ENCODE data around the gene BRCA1.
"Not testable (repeated sequence)": the region's sequence is repeated elsewhere in the genome, so short reads cannot be mapped to it uniquely, and the experiment has no call there.

The BRCA1 gene

GRCh38 chr17:43155666-43156065 is 30.5 kb upstream of the BRCA1 start:
- DNase-seq (ENCODE audit: low read depth) = no peak
- H3K4me3 ChIP-seq (ENCODE audit: control insufficient read depth, low read depth, low read length) = no peak overlapping the region
- TF ChIP-seq CTCF (IDR thresholded peaks at IDR 0.05; ENCODE audit: control insufficient read depth, insufficient read depth, low read depth, low read length, missing control alignments) = no peak

- DNase-seq (ENCODE audit: low read depth); H3K4me3 ChIP-seq (ENCODE audit: control insufficient read depth, low read depth, low read length): not testable (repeated sequence)
These were observed 28.2 kb upstream of the BRCA1 start for GRCh38 chr17:43153197-43153835.

GRCh38 chr17:43151880-43152456 is 26.8 kb upstream of the BRCA1 start:
- TF ChIP-seq CTCF (IDR thresholded peaks at IDR 0.05; ENCODE audit: control insufficient read depth, insufficient read depth, low read depth, low read length, missing control alignments) = no peak
- no peak overlapping the region for H3K4me3 ChIP-seq (ENCODE audit: control insufficient read depth, low read depth, low read length)
- DNase-seq (ENCODE audit: low read depth) = no peak

- H3K4me3 ChIP-seq (ENCODE audit: control insufficient read depth, low read depth, low read length) = no peak overlapping the region
- DNase-seq (ENCODE audit: low read depth) = no peak
- TF ChIP-seq CTCF (IDR thresholded peaks at IDR 0.05; ENCODE audit: control insufficient read depth, insufficient read depth, low read depth, low read length, missing control alignments) = no peak
These were observed 21.5 kb upstream of the BRCA1 start for GRCh38 chr17:43146649-43147048.

- no peak overlapping the region for H3K4me3 ChIP-seq (ENCODE audit: control insufficient read depth, low read depth, low read length)
- TF ChIP-seq CTCF (IDR thresholded peaks at IDR 0.05; ENCODE audit: control insufficient read depth, insufficient read depth, low read depth, low read length, missing control alignments) = no peak
- DNase-seq (ENCODE audit: low read depth) = no peak
These were observed 18.0 kb upstream of the BRCA1 start for GRCh38 chr17:43143201-43143600.

- TF ChIP-seq CTCF (IDR thresholded peaks at IDR 0.05; ENCODE audit: control insufficient read depth, insufficient read depth, low read depth, low read length, missing control alignments) = no peak
- no peak for DNase-seq (ENCODE audit: low read depth)
- no peak overlapping the region for H3K4me3 ChIP-seq (ENCODE audit: control insufficient read depth, low read depth, low read length)
These were observed 17.0 kb upstream of the BRCA1 start for GRCh38 chr17:43142153-43142552.

GRCh38 chr17:43140396-43141332 is 15.5 kb upstream of the BRCA1 start:
- H3K4me3 ChIP-seq (ENCODE audit: control insufficient read depth, low read depth, low read length) = no peak overlapping the region
- no peak for TF ChIP-seq CTCF (IDR thresholded peaks at IDR 0.05; ENCODE audit: control insufficient read depth, insufficient read depth, low read depth, low read length, missing control alignments)
- no peak for DNase-seq (ENCODE audit: low read depth)

GRCh38 chr17:43138531-43138930 is 13.4 kb upstream of the BRCA1 start:
- not testable (repeated sequence) for H3K4me3 ChIP-seq (ENCODE audit: control insufficient read depth, low read depth, low read length)

GRCh38 chr17:43136574-43136973 is 11.4 kb upstream of the BRCA1 start:
- H3K4me3 ChIP-seq (ENCODE audit: control insufficient read depth, low read depth, low read length); DNase-seq (ENCODE audit: low read depth): not testable (repeated sequence)

More at GRCh38 chr17:43138531-43138930, 13.4 kb upstream of the BRCA1 start:
- not testable (repeated sequence) for DNase-seq (ENCODE audit: low read depth)
